CD8-positive, alpha-beta memory T cell (primary cell): ENCODE data around the gene REV3L. TPM values are rescaled to one million over a fixed set of nuclear protein-coding genes. Genes with fewer than 3 reads are reported as not detected.

Experiments used
- CTCF ChIA-PET: fragments of 350-600 bp; sonication (Branson Sonifier 250); formaldehyde crosslinking; loops from one replicate; lab custom pipeline; 2021; ENCODE audit warnings: antibody characterized with exemption; lab: Charles Lee
- POLR2A ChIA-PET: fragments of 350-600 bp; sonication (Branson Sonifier 250); formaldehyde crosslinking; loops from one replicate; lab custom pipeline; 2021; ENCODE audit warnings: antibody characterized with exemption; lab: Charles Lee
- DNase-seq, 5 donors: peaks; one replicate each; pipeline versions ENCODE4 v3.0.0 to v3.0.0-alpha.2; 2020 to 2022; ENCODE audit warnings: mixed read lengths in 1 of 5
- H3K27ac ChIP-seq: one replicate; pipeline ENCODE4 v1.7.0; 2013; ENCODE audit warnings: low read depth, mild to moderate bottlenecking, low read length, moderate library complexity
- H3K27me3 ChIP-seq: 2 replicates; pipeline ENCODE4 v1.7.0; 2013; ENCODE audit warnings: low read length, mild to moderate bottlenecking; ENCODE audit not compliant: insufficient read depth, poor library complexity, severe bottlenecking
- H3K36me3 ChIP-seq: 2 replicates; pipeline ENCODE4 v1.7.0; 2013; ENCODE audit warnings: mild to moderate bottlenecking, low read length, moderate library complexity; ENCODE audit not compliant: insufficient read depth
- H3K4me1 ChIP-seq: 2 replicates; pipeline ENCODE4 v1.7.0; 2013; ENCODE audit warnings: mild to moderate bottlenecking, low read length, moderate library complexity; ENCODE audit not compliant: insufficient read depth
- H3K4me3 ChIP-seq: 2 replicates; pipeline ENCODE4 v1.7.0; 2013; ENCODE audit warnings: mild to moderate bottlenecking, low read length
- H3K9me3 ChIP-seq: 2 replicates; pipeline ENCODE4 v1.7.0; 2013; ENCODE audit warnings: mild to moderate bottlenecking, low read length
- H3K27ac Mint-ChIP-seq, 8 donors: one replicate each; pipeline ENCODE4 v1.8.0; 2020 to 2021; ENCODE audit warnings: mixed read lengths in 8 of 8, mild to moderate bottlenecking in 6 of 8, inconsistent platforms in 3 of 8, moderate library complexity in 3 of 8
- H3K27me3 Mint-ChIP-seq, 2 donors: one replicate each; pipeline ENCODE4 v1.8.0; 2020 to 2021; ENCODE audit warnings: mixed read lengths in 2 of 2, mild to moderate bottlenecking in 1 of 2, moderate library complexity in 1 of 2
- H3K36me3 Mint-ChIP-seq, 3 donors: one replicate each; pipeline ENCODE4 v1.8.0; 2020 to 2021; ENCODE audit warnings: mixed read lengths in 3 of 3, inconsistent platforms in 1 of 3, mild to moderate bottlenecking in 1 of 3
- H3K4me1 Mint-ChIP-seq, 3 donors: one replicate each; pipeline ENCODE4 v1.8.0; 2020 to 2021; ENCODE audit warnings: mixed read lengths in 3 of 3, inconsistent platforms in 1 of 3, mild to moderate bottlenecking in 1 of 3
- H3K4me3 Mint-ChIP-seq, 7 donors: one replicate each; pipeline ENCODE4 v1.8.0; 2020 to 2021; ENCODE audit warnings: mixed read lengths in 7 of 7, mild to moderate bottlenecking in 6 of 7, moderate library complexity in 4 of 7, inconsistent platforms in 2 of 7
- H3K9me3 Mint-ChIP-seq, 5 donors: one replicate each; pipeline ENCODE4 v1.8.0; 2020 to 2022; ENCODE audit warnings: mixed read lengths in 5 of 5, mild to moderate bottlenecking in 3 of 5, moderate library complexity in 2 of 5, inconsistent platforms in 1 of 5
- polyA plus RNA-seq: library from polyadenylated mRNA; unstranded; fragments of 300-500 nt; fragmentation: Illumina TruSeq; gene quantifications from one replicate; pipeline ENCODE4 v1.2.3, GENCODE V29; 2021
- total RNA-seq, 2 experiments: library from RNA; stranded (reverse); gene quantifications; one replicate each; pipeline ENCODE4 v1.2.3, GENCODE V29; 2021

Gene REV3L
- total and polyA plus RNA-seq, 3 experiments from 2014 or later: 16.5 to 27.0 (median 20.8) TPM

DNA sequence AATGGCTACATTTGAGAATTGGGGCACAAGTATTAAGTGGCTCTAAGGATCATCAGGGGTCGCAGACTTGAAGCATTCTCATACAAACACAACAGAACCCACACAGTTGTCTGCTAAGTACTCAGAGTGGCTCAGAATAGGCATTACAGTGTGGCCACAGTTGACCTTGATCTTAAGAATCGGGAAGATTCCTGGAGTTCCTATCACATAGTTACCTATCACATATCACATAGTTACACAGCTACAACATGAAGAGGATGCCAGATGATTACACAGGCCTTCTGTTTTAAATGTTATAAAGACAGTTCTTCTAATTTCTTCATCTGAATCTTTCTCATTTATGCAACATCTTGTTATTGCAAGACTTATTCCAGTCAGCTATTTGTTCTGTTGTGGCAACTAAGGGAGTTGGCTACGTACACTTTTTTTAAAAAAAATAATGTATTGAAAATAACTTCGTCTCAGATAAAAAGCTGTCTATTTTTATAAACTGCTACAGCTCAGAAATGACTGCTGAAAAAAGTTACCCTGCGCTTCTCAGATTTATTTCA, 129.0 kb downstream of the REV3L start:
- Histone ChIP-seq H3K9me3 (no peaks in the 10 kb centered on the region), H3K27ac (no peak overlapping the region), H3K4me1 (no peaks in the 10 kb centered on the region), H3K4me3 (no peak overlapping the region), H3K27me3 (no peaks in the 10 kb centered on the region), H3K36me3 (peaks cover 13% of the 10 kb centered on the region)
- H3K4me1 Mint-ChIP-seq: no peaks in the 10 kb centered on the region
- DNase-seq: no peak
- H3K9me3 Mint-ChIP-seq: no peaks in the 10 kb centered on the region
- H3K27me3 Mint-ChIP-seq: no peaks in the 10 kb centered on the region
- H3K27ac Mint-ChIP-seq: peak overlapping the region in 3 of 8 donors; percentile 5 to 52 (median 42)
- ChIA-PET CTCF (no interaction called here), POLR2A (no interaction called here)
- peaks cover 19 to 79% (median 22%) of the 10 kb centered on the region in 3 donors for H3K36me3 Mint-ChIP-seq
- no peak overlapping the region for H3K4me3 Mint-ChIP-seq

DNA sequence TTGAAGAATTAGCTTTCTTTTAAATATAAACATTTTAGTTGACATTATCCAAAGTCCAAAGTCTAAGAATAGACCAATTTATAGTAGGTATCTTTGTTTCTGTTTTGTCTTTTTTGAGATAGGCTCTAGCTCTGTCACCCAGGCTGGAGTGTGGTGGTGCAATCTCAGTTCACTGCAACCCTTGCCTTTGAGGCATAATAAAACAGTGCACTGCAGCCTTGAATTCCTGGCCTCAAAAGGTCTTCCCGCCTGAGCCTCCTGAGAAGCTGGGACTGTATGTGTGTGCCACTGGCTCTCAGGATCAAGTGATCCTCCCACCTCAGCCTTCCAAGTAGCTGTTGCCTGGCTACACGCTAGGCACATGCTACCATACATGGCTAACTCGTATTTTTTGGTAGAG, 135.4 kb downstream of the REV3L start:
- H3K36me3 Mint-ChIP-seq: peaks cover 5 to 71% (median 20%) of the 10 kb centered on the region in 3 donors
- peak overlapping the region in 1 of 8 donors; percentile 26 for H3K27ac Mint-ChIP-seq
- H3K27me3 Mint-ChIP-seq: no peaks in the 10 kb centered on the region
- H3K9me3 Mint-ChIP-seq: no peaks in the 10 kb centered on the region
- CTCF ChIA-PET: no interaction called here
- no peak overlapping the region for H3K4me3 Mint-ChIP-seq
- DNase-seq: no peak
- no peaks in the 10 kb centered on the region for H3K9me3 ChIP-seq
- no peak overlapping the region for H3K27ac ChIP-seq
- H3K36me3 ChIP-seq: peaks cover 6% of the 10 kb centered on the region
- H3K4me1 Mint-ChIP-seq: no peaks in the 10 kb centered on the region
- H3K4me3 ChIP-seq: no peak overlapping the region
- POLR2A ChIA-PET: no interaction called here
- no peaks in the 10 kb centered on the region for H3K27me3 ChIP-seq
- H3K4me1 ChIP-seq: no peaks in the 10 kb centered on the region

DNA sequence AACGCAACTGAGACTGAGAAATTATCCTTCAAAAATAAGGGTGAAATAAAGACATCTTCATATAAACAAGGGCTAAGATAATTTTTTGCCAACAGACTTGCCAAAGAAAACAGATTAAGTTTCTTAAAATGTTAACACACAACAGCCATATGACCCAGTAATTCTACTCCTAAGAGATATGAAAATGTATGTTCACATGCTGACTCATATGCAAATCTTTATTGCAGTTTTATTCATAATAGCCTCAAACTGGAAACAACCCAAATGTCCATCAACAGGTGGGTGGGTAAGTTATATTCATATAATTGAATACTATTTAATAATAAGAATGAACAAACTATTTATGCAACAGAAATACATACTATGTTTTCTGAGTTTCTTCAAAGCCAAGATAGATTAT, 140.1 kb downstream of the REV3L start:
- CTCF ChIA-PET: no interaction called here
- peaks cover 10% of the 10 kb centered on the region for H3K36me3 ChIP-seq

DNA sequence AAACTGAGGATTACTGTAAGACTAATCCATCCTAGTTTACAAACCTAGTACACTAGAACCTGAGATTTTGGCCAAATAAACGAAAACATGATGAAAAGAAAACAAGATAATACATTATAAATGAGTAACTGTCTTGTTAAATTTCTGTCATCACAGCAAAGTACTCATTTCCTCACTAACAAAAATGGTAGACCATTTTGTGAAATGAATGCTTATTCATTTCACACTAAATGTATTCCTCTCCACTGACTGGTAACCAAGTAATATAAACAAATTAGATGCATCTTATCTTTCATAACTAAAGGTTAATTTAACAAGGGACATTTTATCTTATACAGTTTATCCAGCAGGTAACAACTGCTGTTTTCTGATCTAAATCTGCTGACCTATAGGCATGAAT, 143.7 kb downstream of the REV3L start:
- peaks cover 10% of the 10 kb centered on the region for H3K36me3 ChIP-seq
- Mint-ChIP-seq H3K9me3 (no peaks in the 10 kb centered on the region), H3K27ac (no peak overlapping the region), H3K4me1 (peaks cover 0 to 8% (median 3%) of the 10 kb centered on the region in 3 donors), H3K27me3 (no peaks in the 10 kb centered on the region), H3K36me3 (peaks cover 0 to 48% (median 12%) of the 10 kb centered on the region in 3 donors), H3K4me3 (no peak overlapping the region)
- CTCF ChIA-PET: no interaction called here
- no peaks in the 10 kb centered on the region for H3K4me1 ChIP-seq
- H3K27ac ChIP-seq: no peak overlapping the region
- POLR2A ChIA-PET: no interaction called here
- H3K27me3 ChIP-seq: no peaks in the 10 kb centered on the region
- no peak overlapping the region for H3K4me3 ChIP-seq
- no peak for DNase-seq
- H3K9me3 ChIP-seq: no peaks in the 10 kb centered on the region

More for the DNA sequence above, 140.1 kb downstream of the REV3L start:
- Mint-ChIP-seq H3K36me3 (peaks cover 0 to 54% (median 17%) of the 10 kb centered on the region in 3 donors), H3K9me3 (no peaks in the 10 kb centered on the region), H3K27ac (no peak overlapping the region), H3K4me1 (peaks cover 0 to 8% (median 3%) of the 10 kb centered on the region in 3 donors), H3K4me3 (no peak overlapping the region), H3K27me3 (no peaks in the 10 kb centered on the region)
- POLR2A ChIA-PET: no interaction called here
- Histone ChIP-seq H3K9me3 (no peaks in the 10 kb centered on the region), H3K4me3 (no peak overlapping the region), H3K27me3 (no peaks in the 10 kb centered on the region), H3K27ac (no peak overlapping the region), H3K4me1 (no peaks in the 10 kb centered on the region)
- no peak for DNase-seq

DNA sequence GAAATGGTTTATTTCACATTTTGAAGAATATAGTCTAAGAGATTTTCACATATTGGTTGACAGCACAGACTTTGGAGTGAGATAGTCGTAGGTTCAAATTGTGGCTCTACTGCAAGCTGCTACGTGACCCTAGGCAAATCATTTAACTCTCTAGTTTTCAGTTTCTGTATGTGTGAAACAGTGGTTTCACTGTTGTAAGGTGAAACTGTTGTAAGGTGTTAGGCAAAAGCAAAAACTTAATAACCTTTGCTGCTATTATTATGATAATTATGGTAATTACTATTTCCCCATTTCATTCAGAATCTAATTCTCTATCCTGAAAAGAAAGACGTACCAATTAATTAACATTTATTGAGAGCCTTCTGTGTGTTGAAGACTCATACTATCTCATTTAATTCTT, 144.2 kb downstream of the REV3L start:
- no peaks in the 10 kb centered on the region for H3K27me3 ChIP-seq
- no peaks in the 10 kb centered on the region for H3K27me3 Mint-ChIP-seq
- ChIA-PET CTCF (no interaction called here), POLR2A (no interaction called here)
- H3K36me3 Mint-ChIP-seq: peaks cover 0 to 46% (median 11%) of the 10 kb centered on the region in 3 donors
- H3K4me3 ChIP-seq: no peak overlapping the region
- peaks cover 0 to 8% (median 3%) of the 10 kb centered on the region in 3 donors for H3K4me1 Mint-ChIP-seq
- H3K9me3 ChIP-seq: no peaks in the 10 kb centered on the region
- no peaks in the 10 kb centered on the region for H3K4me1 ChIP-seq
- no peaks in the 10 kb centered on the region for H3K9me3 Mint-ChIP-seq
- H3K4me3 Mint-ChIP-seq: no peak overlapping the region
- H3K27ac ChIP-seq: no peak overlapping the region
- peaks cover 10% of the 10 kb centered on the region for H3K36me3 ChIP-seq
- DNase-seq: no peak
- H3K27ac Mint-ChIP-seq: peak overlapping the region in 3 of 8 donors; percentile 3 to 26 (median 14)

DNA sequence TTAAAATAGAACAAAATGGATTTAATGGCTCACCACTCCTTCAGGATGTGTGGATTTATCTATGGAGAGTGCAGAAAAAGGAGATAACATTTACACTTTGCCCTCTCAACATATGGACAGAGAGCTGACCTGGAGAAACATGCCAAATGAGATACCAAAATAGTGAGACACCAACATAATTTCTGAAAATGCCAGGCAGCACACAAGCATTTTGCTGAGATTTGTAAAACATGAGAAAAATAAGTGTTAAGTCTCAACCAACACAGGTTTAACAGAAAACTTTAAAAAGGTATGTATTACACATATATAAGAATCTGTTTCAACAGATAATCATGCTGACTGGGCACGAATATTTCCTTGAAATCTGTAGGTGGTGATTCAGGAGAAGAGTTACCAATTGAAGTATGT, 145.2 kb downstream of the REV3L start:
- no peak for DNase-seq
- Mint-ChIP-seq H3K4me1 (peaks cover 0 to 8% (median 3%) of the 10 kb centered on the region in 3 donors), H3K9me3 (no peaks in the 10 kb centered on the region), H3K36me3 (peaks cover 0 to 46% (median 11%) of the 10 kb centered on the region in 3 donors), H3K27me3 (no peaks in the 10 kb centered on the region), H3K4me3 (no peak overlapping the region), H3K27ac (no peak overlapping the region)
- POLR2A ChIA-PET: no interaction called here
- H3K36me3 ChIP-seq: peaks cover 10% of the 10 kb centered on the region
- no peak overlapping the region for H3K27ac ChIP-seq
- CTCF ChIA-PET: no interaction called here
- H3K4me3 ChIP-seq: no peak overlapping the region
- no peaks in the 10 kb centered on the region for H3K9me3 ChIP-seq
- no peaks in the 10 kb centered on the region for H3K27me3 ChIP-seq
- no peaks in the 10 kb centered on the region for H3K4me1 ChIP-seq

DNA sequence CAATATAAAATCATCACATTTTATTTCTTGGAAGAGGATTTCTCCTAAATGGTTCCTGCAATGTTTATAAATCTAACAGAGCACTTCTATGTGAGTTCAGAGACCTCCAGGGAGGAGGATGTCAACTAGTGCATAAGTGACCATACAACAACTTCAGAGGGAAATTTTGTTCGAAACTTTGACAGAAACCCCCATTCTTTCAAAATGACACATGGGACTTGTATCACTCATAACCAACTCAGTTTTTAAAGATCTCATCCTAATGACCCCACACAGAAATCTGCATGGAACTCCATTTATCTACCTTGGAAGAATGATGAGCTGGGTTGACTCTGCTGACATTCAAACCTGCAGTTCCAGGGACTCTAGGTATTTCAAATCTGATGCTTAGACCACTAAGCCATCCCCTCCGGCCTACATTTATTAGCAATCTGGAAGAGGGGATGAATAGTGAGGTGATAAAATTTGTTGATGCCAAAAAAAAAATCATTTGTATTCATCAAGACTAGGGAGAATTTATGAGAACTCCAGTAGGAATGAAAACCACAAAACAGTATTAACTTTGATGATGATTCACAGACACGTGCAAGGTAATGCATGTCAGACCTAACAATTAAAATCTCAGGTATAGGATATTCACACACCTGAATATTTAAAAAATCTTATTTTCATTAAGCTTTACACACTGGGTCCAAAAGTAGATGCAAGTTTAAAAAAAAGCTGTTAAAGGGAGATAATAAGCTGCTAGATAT, 153.0 kb downstream of the REV3L start:
- ChIA-PET POLR2A (no interaction called here), CTCF (no interaction called here)
- Histone ChIP-seq H3K27ac (no peak overlapping the region), H3K27me3 (no peaks in the 10 kb centered on the region), H3K36me3 (peaks cover 19% of the 10 kb centered on the region), H3K9me3 (peaks cover 3% of the 10 kb centered on the region), H3K4me1 (no peaks in the 10 kb centered on the region), H3K4me3 (no peak overlapping the region)
- Mint-ChIP-seq H3K9me3 (no peaks in the 10 kb centered on the region), H3K4me1 (no peaks in the 10 kb centered on the region), H3K36me3 (peaks cover 22 to 64% (median 26%) of the 10 kb centered on the region in 3 donors), H3K27me3 (no peaks in the 10 kb centered on the region), H3K27ac (no peak overlapping the region), H3K4me3 (no peak overlapping the region)
- DNase-seq: no peak

DNA sequence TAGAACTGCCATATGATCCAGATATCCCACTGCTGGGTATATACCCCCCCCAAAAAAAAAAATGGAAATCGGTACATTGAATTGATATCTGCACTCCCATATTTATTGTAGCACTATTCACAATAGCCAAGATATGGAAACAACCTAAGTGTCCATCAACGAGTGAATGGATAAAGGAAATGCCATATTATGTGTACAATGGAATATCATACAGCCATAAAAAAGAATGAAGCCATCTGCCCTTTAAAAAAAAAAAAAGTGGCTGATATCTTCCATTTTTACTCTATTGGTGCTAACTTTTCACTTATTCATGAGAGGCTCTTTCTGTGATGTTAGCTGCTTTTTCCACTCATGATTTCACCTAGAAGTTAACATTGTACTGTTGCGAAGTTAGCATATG, 156.5 kb downstream of the REV3L start:
- H3K4me3 ChIP-seq: no peak overlapping the region
- no peaks in the 10 kb centered on the region for H3K4me1 ChIP-seq
- CTCF ChIA-PET: no interaction called here
- POLR2A ChIA-PET: no interaction called here
- Mint-ChIP-seq H3K27ac (peak overlapping the region in 1 of 8 donors; percentile 22), H3K27me3 (no peaks in the 10 kb centered on the region), H3K4me3 (no peak overlapping the region), H3K4me1 (no peaks in the 10 kb centered on the region), H3K9me3 (no peaks in the 10 kb centered on the region), H3K36me3 (peaks cover 22 to 69% (median 30%) of the 10 kb centered on the region in 3 donors)
- H3K36me3 ChIP-seq: peaks cover 25% of the 10 kb centered on the region
- H3K27ac ChIP-seq: no peak overlapping the region
- H3K27me3 ChIP-seq: no peaks in the 10 kb centered on the region
- H3K9me3 ChIP-seq: peaks cover 3% of the 10 kb centered on the region
- no peak for DNase-seq
